IPS-NIHi7 (cell line): ENCODE data around the gene ATP2B2.

Experiments
- DNase-seq: peaks from one replicate; pipeline ENCODE4 v3.0.0; 2012; ENCODE audit warnings: mixed read lengths; ENCODE audit errors: extremely low spot score

Gene ATP2B2

DNA sequence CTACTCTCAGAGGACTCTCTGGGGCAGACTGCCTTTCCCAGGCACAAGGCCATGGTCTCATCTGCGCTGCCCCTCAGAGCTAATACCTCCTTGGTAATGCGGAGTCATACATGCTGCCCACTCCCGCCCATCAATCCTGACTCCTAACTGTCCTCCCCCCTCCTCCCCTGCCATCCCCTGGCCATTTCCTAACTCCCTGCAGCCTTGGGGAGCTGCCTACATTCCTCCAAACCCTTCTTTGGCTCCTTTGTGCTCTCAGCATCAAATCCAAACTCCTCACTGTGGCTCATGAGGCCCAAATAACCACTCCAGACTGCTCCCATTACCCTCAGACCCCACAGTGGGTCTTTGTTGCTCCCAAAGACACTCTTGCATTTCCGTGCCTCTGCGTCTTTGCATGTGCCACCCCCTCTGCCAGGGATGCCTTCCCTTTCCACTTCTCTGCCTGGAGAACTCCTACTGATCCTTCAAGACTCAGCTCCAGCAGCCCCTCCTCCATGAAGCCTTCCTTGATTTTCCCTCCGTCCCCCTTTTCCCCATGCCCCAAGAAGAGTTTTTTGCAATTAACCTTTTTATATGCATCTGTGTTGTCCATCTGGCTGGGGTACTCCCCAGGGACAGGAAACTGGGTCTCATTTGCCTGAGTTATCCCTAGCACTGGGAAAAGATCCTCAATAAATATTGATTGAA is 5.5 kb upstream of the ATP2B2 start:
- no peak for DNase-seq

DNA sequence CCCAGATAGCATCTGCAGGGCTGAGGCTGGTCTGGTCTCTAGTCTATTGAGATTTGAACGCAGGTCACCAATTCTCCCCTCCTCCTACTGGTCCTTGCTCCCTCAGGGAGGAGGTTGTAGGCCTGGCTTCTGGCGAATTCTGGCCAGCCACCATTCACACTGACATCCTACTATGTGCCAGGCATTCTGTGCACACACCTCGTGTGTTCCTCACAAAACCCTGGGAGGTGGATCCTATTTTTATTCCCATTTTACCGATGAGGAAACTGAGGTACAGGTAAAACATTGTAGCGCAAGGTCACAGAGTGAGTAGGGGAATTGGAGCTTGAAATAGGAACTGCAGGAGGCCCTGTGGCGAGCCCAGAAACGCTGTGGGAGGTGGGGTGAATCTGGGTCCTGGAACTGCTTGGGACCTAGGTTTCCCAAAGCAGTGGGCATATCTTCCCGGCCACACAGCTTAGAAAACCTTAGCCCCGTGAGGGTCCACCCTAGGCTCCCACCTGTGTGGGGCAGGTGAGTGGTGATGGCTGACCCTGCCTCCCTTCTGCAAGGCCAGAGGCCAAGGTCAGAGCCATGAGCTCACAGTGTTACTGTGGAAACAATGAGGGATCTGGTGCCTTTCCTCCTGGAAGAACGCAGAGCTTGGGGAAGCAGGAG is 4.8 kb upstream of the ATP2B2 start:
- no peak for DNase-seq

DNA sequence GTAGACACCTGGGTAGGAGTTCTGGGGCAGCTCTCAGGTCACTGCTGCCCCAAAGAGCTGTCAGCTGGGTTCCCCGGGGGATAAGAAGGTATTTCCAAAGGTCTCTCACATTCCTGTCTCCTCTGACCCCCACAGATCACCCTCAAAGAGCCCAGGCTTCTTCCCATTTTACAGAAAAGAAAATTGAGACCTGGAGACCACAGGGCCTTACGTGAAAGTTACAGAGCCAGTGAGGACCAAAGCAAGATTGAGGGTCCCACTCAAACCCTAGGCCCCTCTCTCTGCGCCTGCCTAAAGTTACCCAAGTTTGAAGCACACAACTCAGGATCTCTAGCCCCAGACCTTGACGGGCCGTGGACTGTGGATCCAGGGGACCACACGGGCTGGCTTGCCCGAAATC is 3.9 kb upstream of the ATP2B2 start:
- DNase-seq = no peak

DNA sequence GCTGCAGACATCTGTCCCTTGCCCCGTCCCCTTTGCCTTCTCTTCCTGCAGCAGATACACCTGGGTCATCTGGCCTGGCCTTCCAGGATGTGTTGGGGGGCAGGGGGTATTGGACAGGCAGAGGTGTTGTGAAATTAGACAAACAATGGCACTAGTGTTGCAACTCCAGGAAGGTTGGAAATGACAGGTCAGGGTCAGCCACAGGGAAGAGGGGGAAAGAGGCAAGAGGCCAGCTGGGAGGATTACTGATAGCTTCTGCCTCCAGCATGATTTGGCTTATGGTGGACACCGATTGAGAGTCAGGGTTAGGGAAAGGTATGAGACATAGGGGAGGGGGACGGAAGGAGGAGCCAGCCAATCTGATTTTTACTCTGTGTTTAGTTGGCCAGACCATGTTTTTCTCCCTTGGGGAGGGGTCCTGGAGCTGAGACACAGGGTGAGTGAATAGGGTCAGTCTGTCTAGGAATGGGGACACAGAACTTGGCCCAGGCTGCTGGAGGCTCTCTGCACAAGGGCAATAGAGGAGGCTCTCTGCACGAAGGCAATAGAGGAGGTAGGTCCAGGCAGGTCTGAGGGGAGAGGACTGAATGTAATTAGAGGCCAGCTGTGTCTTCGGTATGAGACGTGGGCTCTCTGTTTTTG is 3.4 kb upstream of the ATP2B2 start:
- no peak for DNase-seq

DNA sequence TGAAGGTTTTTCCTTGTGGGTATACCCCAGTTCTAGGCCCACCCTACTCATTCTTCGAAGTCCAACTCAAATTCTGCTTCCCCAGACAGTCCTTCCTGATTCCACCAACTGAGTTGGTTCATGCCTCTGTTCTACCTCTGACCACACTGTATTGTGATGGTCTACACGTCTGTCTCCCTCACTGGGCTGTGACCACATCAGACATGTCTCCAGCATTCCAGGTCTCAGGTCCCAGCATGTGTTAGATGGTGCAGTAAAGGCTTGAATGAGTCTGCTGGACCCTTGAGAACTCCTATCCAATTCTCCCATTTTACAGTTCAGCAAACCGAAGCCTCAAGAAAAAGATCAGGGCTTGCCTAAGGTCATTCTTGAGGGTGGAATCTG is 2.8 kb upstream of the ATP2B2 start:
- no peak for DNase-seq

DNA sequence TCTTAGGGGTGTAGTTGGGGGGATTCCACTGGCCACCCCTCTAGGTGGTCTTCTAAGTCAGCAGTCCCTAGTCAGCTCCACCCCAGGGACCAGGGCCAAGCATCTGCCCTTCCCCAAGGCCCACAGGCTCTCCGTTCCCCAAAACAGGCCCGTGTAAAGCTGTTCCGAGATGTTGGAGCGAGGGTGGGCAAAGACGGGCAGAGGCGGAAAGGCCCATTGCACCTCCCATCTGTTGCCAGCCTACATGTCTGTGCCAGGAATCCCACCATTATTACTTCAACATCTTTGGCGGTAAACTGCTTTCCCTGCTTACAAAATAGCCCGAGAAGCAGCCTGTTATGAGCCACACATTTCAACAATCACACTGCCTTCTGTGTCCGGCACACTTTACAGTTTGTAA is 1.9 kb upstream of the ATP2B2 start:
- DNase-seq = no peak

DNA sequence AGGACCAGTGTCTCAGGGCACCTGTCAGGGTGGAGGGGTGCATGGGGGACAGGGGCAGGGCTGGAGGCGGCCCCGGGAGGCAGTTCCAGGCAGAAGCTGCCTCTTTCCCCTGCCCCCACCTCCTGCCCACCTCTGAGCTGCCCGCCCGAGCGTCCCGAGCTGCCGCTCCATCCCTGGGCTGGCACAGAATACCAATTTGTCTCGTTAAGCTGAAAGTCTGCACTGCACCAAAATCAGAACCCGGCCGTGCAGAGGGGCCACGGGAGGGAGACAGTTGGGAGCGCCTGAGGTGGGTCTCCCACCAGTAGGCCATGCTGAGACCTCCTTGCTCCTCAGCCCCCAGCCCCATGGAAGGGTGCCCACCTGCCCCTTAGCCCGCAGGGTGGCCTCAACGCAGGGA is 1.3 kb upstream of the ATP2B2 start:
- no peak for DNase-seq

DNA sequence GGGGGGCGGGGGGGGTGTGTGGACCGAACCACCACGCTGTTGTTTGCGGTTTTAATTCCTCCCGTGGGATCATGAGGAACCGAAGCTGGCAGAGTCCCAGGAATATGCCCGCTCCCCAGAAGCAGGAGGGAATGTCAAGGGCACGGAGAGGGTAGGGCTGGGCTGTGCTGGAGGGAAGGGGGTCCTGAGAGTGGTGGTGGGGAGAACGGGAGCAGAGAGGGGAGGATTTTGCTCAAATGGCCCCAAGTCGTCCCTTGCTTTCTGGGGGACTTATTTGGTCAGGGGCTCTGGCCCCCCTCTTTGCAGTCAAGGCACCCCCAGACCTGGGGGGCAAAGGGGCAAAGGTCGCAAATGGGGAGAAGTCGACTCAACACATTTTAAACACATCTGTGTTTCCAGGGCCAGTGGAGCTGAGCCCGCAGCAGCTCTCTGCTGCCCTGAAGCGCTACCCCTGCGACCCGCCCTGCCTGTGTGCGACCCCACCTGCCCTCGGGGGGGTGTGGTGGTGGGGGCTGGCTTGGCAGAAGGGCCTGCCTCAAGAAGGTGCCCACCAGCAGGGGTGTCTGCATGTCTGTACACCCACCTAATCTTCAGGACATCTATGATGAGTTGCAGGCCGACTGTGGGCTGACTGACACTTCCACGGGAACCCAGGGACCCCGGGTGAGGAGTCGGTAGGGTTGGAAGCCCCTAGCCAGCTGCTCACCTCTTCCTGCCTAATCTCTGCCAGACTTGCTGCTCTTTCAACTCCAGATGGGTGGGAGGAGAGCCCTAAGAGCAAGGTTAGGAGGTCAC is 602 bp upstream of the ATP2B2 start:
- no peak for DNase-seq

DNA sequence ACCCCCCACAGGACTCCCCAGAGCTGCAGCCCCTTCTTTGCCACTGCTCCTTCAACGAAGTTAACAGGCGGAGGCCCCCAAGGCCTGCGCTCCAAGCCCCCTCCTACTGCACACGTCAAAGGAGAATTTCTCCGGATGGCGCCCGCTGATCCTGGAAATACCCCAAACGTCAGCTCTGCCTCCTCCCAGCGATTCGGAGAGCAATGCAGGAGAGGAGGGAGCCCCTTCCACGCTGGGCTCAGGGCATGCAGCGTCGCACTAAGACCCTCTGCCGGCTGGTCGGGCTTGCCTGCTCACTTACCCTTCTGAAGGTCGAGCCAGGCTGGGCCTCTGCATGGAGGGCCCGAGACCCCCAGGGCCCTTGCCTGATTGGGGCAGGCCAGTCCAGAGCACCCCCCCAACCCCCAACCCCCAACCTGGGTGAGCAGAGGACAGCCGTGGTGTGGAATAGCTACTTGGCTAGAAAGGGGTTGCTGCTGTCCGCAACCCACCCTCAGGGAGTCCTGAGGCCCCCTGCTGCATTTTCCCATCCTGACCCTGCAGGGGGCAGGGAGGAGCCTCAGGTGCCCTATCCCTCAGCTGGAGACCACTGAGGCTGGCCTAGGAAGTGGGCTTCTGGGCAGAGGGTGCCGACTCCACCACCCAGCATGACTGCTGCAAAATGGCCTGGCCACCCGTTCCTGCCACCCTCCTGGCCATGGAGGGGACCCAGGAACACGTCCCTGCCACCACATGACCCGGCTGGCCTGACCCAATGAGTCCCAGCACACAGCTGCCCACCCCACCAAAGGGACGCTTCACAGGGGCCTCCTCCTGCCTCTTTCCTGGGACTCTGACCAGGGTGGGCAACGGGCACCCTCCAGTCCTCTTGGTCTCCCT is 976 bp downstream of the ATP2B2 start:
- DNase-seq = no peak

DNA sequence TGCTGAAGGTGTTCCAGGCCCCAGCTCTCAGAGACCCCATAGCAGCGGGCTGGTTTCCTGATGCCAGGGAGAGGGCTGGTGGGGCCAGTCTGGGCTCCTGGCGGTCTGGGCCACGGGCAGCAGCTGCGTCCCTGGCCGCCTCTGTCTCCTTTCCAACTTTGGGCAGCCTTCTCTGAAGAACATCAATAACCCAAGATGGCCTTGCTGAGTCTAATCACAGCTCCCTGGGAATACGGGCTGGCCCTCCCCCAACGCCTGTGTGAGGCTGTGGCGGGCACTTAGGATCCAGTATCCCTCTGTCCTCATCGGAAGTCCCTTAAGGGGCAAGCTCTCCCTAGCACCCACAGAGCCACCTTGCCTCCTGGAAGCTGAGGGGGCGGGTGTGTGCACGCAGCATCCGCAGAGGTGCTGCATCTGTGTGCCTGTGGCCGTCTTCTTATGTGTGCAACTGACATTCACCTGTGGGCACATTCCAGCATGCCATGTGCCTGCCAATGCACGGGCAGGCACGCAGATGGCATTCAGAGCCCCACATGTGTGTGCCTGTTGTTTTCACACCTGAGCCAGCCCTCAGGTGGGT is 2.1 kb downstream of the ATP2B2 start:
- no peak for DNase-seq

DNA sequence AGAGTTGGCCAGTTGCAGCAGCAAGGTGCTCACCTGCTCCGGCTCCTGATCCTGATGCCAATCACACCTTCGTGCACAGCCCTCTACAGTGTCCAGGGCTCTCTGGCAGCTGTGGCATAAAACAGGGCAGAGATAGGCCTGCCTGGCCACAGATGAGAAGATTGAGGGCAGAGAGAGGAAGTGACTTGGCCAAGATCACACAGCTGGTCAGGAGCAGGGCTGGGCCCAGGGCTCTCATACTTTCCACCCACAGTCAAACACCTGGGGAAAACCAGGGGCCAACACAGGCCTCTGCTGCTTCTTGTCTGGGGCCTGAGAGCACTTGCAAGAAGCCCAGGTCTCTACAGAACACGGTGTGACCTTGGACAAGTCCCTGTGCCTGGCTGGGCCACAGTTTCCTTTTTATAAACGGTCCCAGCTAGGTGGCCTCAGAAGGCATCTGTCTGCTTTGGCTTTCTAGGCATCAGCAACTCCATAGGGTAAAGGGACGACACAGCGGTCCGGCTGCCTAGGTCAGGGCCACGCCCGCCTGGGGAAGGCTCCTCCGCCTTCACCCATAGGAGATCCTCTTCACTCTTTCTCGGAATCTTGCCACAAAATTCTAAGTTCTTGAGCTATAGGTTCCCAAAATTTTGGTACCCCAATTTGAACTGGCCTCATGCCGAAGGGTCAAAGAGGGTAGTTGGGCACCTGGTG is 3.1 kb downstream of the ATP2B2 start:
- DNase-seq = no peak

DNA sequence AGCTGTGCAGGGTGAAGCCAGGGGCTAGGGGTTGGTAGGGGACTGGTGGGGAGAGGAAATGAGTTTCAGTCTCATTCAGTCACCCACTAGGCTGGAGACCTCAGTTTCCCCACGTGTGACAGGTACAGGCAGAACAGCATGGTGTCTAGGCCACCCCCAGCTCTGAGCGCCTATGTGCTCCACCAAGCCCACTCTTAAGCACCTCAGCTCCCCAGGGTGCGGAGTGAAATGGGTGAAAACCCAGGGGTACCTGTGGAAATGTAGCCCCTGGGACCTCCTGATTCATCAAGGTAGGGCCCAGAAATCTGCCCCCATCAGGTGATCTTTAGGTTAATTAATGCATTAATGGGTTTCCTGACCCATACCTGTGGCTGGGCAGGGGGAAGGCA is 3.7 kb downstream of the ATP2B2 start:
- DNase-seq = no peak

DNA sequence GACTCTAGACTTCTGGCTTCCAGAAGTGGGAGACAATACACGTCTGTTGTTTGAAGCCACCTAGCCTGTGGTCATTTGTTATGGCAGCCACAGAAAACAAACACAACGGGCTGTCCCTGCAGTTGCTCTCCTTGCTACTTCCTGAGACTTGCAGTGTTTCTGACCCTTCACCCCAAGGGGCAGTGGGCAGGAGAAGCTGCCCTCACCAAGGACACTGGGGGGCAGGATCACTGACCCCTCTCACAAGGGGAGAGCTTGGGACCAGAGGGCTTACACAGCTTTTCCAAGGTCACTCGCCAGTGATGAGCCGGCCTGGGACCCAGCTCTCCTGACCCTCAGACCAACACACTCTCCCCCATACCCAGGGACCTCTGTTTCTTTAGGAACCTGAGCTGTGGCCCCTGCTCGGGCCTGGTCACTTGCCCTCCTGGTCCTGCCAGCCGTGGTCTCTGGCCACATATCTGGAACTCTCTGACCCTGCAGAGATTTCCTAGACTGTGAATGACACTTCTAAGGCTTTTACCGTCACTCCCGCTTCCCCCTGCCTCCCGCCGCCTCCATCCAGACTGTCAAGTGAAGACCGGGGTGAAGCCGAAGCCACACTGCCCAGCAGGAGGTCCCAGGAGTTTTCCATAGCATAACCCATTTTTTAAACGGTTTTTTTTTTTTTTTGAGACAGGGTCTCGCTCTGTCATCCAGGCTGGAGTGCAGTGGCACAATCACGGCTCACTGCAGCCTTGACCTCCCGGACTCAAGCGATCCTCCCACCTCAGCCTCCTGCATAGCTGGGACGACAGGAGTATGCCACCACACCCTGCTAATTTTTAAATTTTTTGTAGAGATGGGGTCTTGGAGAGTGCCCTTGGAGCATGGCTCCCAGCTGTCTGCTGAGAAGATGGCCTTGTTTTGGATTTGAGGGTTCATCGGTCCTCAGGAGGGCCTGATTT is 4.4 kb downstream of the ATP2B2 start:
- no peak for DNase-seq

DNA sequence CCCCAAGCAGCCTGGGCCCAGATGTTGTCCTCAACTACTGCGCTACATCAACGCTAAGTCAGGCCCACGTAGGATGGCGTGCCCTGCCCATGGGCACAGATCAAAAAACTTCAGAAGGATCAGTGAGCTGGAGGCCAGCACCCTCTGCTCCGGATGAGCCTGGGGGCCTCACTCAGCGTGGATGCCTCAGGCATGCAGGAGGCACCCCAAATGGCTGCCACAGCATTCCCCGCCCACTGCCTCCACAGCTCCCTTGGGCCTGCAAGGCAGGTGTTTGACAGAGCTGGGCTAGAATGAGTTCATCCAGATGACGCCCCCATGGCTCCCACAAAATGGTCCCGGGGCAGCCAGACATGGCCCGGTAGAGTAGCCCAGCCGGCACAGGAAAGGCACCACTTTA is 7.1 kb downstream of the ATP2B2 start:
- DNase-seq = no peak

DNA sequence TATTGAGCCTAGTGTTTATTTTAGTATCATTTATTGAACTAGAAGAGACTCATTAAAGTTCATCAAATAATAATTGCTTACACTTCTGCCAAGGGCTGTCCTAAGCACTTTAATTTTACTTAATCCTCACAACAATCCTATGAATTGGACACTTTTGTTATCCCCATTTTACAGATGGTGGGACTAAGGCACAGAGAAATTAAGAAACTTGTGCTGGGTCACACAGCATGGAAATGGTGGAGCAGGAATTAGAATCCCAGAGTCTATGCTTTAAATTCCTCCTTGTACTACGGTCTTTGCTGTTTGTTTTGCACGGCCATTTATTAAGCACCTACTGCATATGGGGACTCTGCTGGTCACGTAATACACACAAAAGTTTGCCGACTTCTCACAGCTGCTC is 7.9 kb downstream of the ATP2B2 start:
- no peak for DNase-seq

DNA sequence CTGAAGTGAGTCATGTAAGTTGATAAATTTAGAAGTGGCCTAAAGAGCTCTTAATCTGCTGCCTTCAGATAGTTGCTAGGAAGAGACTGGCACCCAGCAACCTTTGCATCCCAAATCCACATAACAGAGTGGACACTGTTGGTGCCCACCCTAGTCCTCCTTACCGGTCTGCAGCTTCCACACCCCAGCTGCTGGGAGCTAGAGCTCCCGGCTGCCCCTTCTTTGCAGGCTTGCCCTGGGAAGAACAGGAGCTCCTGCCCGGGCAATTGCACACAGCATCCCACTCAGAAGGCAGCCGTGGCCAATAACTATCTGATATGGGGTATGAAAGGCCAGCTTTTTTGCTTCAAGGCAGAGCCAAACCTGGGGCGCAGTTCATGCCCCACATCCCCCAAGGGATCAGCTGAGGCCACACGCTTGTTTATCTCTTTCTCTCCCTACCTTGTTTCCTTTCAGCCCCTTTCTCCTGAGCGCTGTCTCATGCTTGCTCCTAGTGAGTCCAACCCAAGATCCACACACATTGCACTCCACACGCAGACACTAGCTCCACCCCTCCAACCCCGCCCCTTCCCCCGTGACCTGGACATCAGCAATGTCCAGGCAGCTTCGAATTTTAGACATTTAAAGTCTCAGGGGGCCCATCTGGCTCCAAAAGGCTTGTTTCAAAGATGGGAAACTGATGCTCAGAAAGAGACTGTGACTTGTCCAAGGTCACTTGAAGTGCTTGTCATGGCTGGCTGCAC is 9.1 kb downstream of the ATP2B2 start:
- DNase-seq = no peak

DNA sequence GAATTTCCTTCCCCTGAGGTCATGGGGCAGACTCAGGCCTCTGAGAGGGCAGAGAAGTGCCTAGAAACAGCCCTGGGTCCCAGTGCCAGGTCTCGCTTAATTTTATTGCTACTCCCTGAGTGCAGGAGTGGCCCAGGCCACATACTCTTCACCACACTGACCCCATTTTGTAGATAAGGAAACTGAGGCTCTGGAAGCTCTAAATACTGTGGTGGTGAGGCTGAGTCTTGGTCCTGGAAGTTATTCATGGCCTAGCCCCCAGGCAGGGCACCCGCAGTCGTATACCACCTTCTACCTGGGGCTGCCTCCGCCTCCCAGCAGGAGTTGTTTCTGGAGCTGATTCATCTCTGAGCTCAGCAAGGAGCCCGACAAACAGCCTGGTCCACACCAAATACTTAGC is 9.8 kb downstream of the ATP2B2 start:
- no peak for DNase-seq

DNA sequence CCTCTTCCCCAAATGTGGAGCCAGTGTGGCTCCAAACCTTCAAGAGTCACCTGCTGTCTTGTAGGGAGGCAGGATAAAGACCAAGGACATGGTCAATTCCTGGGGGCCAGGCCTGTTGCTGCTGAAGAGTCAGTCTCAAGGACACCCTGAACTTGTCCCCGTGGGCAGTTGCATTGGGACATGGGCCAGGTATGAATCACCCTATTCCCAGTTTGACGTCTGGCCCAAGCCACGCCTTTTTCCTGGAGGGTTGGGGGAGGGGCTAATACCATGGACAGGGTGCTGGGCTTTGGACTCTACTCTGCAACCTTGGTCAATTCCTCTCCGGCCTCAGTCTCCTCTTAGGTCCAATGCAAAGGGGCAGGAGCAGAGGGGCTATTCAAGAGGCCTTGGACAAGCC is 10.4 kb downstream of the ATP2B2 start:
- peak; percentile 73 for DNase-seq

DNA sequence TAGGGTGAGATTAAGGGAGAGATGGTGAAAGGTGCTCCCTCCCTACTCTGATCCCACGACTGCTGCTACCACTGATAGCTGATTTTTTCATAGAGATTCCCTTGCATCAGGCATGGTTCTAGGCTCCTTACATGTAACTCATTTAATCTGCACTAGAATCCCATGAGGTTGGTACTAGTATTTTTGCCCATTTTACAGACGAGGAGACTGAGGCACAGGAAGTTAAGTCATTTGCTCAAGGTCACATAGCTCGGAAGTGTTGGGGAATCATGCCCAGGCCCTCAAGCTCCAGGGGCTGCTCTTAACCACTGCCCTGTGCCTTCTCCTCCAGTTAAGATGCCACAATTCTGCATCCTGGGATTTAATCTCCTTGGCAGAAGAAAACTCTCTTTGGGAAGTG is 11.2 kb downstream of the ATP2B2 start:
- DNase-seq = no peak
